ENCODE measurements around the gene PNMA8A. TPM values are rescaled to one million over a fixed set of nuclear protein-coding genes. Genes with fewer than 3 reads are reported as not detected.

Gene PNMA8A
- total RNA-seq, 1 donor from 2014 or later = 14.1 TPM

- H3K27ac Mint-ChIP-seq (ENCODE audit: unreplicated experiment) = no peak overlapping the region
- H3K4me3 Mint-ChIP-seq (ENCODE audit: unreplicated experiment) = no peak overlapping the region
- H3K9me3 Mint-ChIP-seq (ENCODE audit: unreplicated experiment) = peaks cover 2% of the 10 kb centered on the region
- no peak for TF ChIP-seq CTCF (IDR thresholded peaks at IDR 0.05; ENCODE audit: partially characterized antibody, unreplicated experiment)
- no peaks in the 10 kb centered on the region for H3K27me3 Mint-ChIP-seq (ENCODE audit: unreplicated experiment)
- peaks cover 15% of the 10 kb centered on the region for H3K4me1 Mint-ChIP-seq (ENCODE audit: low read depth, unreplicated experiment)
- H3K36me3 Mint-ChIP-seq (ENCODE audit: unreplicated experiment) = no peaks in the 10 kb centered on the region
- no peak for DNase-seq
Measured at GRCh38 chr19:46480415-46480814, 9.1 kb upstream of the PNMA8A start.

- Mint-ChIP-seq H3K4me1 (ENCODE audit: low read depth, unreplicated experiment) (peaks cover 13% of the 10 kb centered on the region), H3K9me3 (ENCODE audit: unreplicated experiment) (peaks cover 2% of the 10 kb centered on the region), H3K36me3 (ENCODE audit: unreplicated experiment) (no peaks in the 10 kb centered on the region), H3K27me3 (ENCODE audit: unreplicated experiment) (no peaks in the 10 kb centered on the region), H3K4me3 (ENCODE audit: unreplicated experiment) (no peak overlapping the region), H3K27ac (ENCODE audit: unreplicated experiment) (peak overlapping the region; percentile 14)
- no peak for TF ChIP-seq CTCF (IDR thresholded peaks at IDR 0.05; ENCODE audit: partially characterized antibody, unreplicated experiment)
- no peak for DNase-seq
Measured at GRCh38 chr19:46478356-46478986, 7.1 kb upstream of the PNMA8A start.

GRCh38 chr19:46475986-46476385 is 4.6 kb upstream of the PNMA8A start:
- Mint-ChIP-seq H3K4me3 (ENCODE audit: unreplicated experiment) (no peak overlapping the region), H3K36me3 (ENCODE audit: unreplicated experiment) (no peaks in the 10 kb centered on the region), H3K27me3 (ENCODE audit: unreplicated experiment) (peaks cover 2% of the 10 kb centered on the region), H3K4me1 (ENCODE audit: low read depth, unreplicated experiment) (peaks cover 15% of the 10 kb centered on the region), H3K27ac (ENCODE audit: unreplicated experiment) (no peak overlapping the region), H3K9me3 (ENCODE audit: unreplicated experiment) (no peaks in the 10 kb centered on the region)
- no peak for DNase-seq
- no peak for TF ChIP-seq CTCF (IDR thresholded peaks at IDR 0.05; ENCODE audit: partially characterized antibody, unreplicated experiment)

GRCh38 chr19:46474211-46474610 is 2.8 kb upstream of the PNMA8A start:
- H3K27ac Mint-ChIP-seq (ENCODE audit: unreplicated experiment) = no peak overlapping the region
- no peak overlapping the region for H3K4me3 Mint-ChIP-seq (ENCODE audit: unreplicated experiment)
- no peak for TF ChIP-seq CTCF (IDR thresholded peaks at IDR 0.05; ENCODE audit: partially characterized antibody, unreplicated experiment)
- no peak for DNase-seq
- H3K9me3 Mint-ChIP-seq (ENCODE audit: unreplicated experiment) = no peaks in the 10 kb centered on the region
- peaks cover 6% of the 10 kb centered on the region for H3K36me3 Mint-ChIP-seq (ENCODE audit: unreplicated experiment)
- peaks cover 3% of the 10 kb centered on the region for H3K27me3 Mint-ChIP-seq (ENCODE audit: unreplicated experiment)
- H3K4me1 Mint-ChIP-seq (ENCODE audit: low read depth, unreplicated experiment) = peaks cover 11% of the 10 kb centered on the region

- no peak overlapping the region for H3K27ac Mint-ChIP-seq (ENCODE audit: unreplicated experiment)
- no peak for DNase-seq
Measured at GRCh38 chr19:46472592-46472991, 1.2 kb upstream of the PNMA8A start.

More at GRCh38 chr19:46472592-46472991, 1.2 kb upstream of the PNMA8A start:
- H3K4me3 Mint-ChIP-seq (ENCODE audit: unreplicated experiment) = no peak overlapping the region
- H3K27me3 Mint-ChIP-seq (ENCODE audit: unreplicated experiment) = peaks cover 3% of the 10 kb centered on the region
- no peak for TF ChIP-seq CTCF (IDR thresholded peaks at IDR 0.05; ENCODE audit: partially characterized antibody, unreplicated experiment)
- H3K9me3 Mint-ChIP-seq (ENCODE audit: unreplicated experiment) = peaks cover 1% of the 10 kb centered on the region
- peaks cover 6% of the 10 kb centered on the region for H3K36me3 Mint-ChIP-seq (ENCODE audit: unreplicated experiment)
- H3K4me1 Mint-ChIP-seq (ENCODE audit: low read depth, unreplicated experiment) = peaks cover 3% of the 10 kb centered on the region

Data from glutamatergic neuron (in vitro differentiated cells).